ENCODE data around the gene AKAP10.
A peak's percentile ranks its signal among the peaks of the same experiment; 100 is the strongest.
"Not testable (repeated sequence)": the region's sequence is repeated elsewhere in the genome, so short reads cannot be mapped to it uniquely, and the experiment has no call there.

The AKAP10 gene

GRCh38 chr17:19911033-19911432, 66.6 kb downstream of the AKAP10 start:
- no peak for DNase-seq

DNA sequence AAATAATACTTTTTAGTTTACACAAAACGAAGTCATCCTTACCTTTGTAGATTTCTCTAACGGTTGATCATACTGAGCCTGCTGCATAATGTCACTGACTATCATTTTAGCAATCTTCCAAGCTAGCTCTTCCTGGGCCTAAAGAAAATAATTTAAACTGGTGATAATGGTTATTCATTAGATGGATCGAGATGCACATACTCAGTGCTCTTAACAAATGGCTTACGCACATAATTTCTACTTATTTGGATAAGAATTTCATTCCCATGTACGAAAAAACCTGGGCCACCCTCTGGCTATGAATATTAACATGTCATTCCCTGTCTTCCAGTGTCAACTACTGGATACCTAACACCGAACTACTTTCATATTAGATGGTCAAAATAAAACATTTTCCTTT, 68.5 kb downstream of the AKAP10 start:
- no peak for DNase-seq

DNA sequence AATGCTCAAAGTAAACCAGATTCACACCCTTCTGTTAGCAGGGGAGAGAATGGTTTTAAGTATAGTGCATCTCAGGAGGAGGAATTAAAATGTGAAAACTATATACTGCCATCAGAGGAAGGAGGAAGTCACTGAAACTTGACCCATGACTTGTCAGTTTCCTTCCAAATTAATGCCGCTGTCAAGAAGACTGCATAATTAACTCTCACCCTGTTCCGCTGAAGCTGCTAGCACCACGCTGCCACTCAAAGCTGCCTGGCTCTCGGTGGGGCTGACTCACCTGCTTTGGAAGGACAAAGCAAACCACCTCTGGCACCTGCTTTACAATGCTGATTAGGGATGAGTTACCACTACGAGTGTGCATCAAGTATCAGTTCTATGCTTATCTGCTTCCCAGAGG, 72.1 kb downstream of the AKAP10 start:
- DNase-seq = no peak

GRCh38 chr17:19904924-19905323, 72.7 kb downstream of the AKAP10 start:
- DNase-seq = no peak

DNA sequence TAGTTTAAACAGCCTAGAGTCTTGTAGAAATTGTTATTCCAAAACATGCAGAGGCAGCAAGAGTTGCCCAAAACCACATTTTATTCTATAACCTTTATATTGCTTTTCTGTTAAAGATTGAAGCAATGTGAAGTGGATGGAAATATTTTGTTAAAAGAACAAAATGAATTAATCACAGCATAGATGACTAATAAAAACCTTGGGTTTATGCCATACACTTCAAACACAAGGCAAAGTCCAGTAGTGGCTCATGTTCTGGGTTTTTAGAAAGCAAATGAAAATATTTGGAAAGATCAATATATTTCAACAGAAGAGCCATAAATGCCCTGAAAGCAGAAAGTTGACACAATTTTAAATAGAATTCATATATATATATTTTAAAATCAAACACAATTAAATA, 73.2 kb downstream of the AKAP10 start:
- DNase-seq = no peak

DNA sequence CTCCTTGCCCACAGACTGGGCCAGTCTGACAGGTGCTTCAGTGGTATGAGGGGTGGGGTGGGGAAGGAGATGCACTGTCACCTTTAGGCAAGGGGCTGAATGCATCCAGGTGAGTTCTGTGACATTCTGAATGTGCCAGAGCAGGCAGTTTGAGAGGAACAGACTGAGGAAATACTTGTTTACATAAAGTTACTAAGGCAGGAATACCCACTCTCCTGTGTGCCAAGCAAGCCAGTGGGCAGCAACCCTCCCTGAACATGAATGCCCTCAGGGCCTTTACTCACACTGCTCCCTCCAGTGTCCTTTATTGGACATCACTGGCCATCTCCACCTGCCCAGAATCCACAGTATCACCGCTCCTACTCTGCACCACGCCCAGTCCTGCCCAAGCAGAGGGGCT, 76.8 kb downstream of the AKAP10 start:
- DNase-seq = no peak

DNA sequence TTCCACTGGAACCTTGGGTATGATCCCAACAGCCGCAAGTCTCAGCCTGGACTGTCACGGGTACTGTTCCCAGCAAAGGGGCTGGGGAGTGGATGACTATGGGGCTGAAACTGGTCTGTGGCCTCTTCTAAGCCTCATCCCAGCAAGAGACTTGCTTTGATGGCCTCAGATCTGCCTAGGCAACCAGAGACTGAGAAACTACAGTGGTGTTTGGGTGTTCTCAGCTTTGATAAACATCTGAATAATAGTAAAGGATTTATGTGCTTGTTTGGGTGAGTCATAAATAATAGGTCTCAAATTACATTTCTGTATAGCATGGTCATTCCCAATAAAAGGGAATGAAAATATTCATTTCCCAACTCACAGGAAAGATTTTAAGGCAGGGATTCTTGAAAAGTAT, 79.7 kb downstream of the AKAP10 start:
- no peak for DNase-seq

GRCh38 chr17:19897090-19897837, 80.4 kb downstream of the AKAP10 start:
- no peak for DNase-seq

- no peak for DNase-seq
These were observed 80.9 kb downstream of the AKAP10 start for GRCh38 chr17:19896679-19897078.

DNA sequence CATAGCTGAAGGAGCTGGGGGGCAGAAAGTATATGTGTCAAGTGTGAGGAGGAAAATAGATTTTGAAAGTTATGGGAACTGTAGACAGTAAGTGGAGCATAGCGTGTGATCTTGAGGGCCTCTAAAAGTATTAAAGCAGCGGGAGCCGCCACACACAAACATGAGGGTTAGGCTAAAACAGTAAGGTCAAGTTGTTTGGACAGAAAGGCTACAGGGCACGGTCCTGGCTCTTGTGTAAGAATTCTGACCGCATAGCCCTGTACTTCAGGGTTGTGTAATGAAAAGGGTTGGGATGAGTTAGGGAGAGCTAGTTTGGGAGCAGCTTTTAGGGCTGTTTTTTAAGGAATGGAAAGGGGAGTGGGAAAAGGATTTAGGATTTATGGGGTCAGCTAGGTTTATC, 87.1 kb downstream of the AKAP10 start:
- not testable (repeated sequence) for DNase-seq

GRCh38 chr17:19890001-19890400, 87.6 kb downstream of the AKAP10 start:
- not testable (repeated sequence) for DNase-seq

- DNase-seq = no peak
These were observed 91.5 kb downstream of the AKAP10 start for GRCh38 chr17:19886116-19886515.

GRCh38 chr17:19883537-19884215, 94.0 kb downstream of the AKAP10 start:
- DNase-seq = no peak

DNA sequence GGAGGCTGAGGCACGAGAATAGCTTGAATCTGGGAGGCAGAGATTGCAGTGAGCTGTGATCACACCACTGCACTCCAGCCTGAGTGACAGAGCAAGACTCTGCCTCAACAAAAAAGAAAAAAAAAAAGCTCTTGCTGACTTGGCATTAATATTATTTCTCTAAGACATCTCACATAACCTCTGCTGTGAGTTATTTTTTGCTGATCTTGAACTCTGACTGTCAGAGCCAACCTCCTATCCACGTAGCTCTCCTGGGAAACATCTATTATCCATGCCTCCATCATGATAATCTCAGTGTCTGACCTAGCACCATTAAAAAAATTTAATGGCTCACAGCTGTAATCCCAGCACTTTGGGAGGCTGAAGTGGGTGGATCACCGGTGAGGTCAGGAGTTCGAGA, 97.2 kb downstream of the AKAP10 start:
- no peak for DNase-seq

DNA sequence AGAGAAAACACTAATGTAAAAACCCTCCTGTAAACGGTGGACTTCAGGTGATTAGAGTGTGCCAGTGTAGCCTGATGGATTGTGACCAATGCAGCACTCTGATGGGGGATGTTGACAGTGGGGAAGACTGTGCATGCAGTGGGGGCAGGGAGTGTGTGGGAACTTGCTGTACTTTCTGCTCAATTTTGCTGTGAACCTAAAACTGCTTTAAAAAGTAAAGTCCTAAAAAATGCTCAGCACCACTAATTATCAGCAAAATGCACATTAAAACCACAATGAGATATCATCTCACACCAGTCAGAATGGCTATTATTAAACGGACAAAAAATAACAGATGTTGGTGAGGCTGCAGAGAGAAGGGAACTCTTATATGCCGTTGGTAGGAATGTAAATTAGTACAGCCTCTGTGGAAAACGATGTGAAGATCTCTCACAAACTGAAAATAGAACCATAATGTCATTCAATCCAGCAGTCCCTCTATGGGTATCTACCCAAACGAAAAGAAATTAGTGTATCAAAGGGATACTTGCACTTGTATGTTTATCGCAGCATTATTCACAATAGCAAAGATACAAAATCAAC, 100.2 kb downstream of the AKAP10 start:
- DNase-seq = no peak

DNA sequence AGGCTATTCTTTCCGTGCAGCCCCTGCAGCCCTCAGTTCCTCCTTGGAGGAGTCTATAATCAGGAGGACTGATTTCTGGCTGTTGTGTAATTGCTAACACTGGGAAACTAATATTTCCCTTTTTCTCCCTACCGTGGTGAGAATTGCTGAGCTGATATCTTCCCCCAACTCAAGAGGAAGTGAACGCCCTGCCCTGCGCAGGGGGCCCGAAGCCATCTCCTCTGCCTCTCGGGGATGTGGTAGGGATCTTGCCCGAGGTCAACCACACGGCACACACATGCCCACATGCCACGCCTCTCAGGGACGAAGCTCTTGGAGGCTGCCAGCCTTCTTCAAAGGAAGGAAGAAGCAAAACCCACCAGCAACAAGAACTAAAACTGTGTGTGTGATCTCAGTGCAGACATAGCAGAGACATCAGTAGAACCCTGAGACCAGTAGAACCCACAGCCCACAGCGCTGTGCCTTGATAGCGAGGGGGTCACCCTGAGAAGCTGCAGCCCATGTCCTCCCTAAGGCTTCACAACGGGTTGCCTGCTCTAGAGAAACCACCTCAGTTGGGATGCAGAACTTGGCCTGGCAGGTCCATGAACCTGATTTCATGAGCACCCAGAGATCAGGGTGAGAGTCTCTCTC, 101.0 kb downstream of the AKAP10 start:
- peak; percentile 6 to 22 for DNase-seq

DNA sequence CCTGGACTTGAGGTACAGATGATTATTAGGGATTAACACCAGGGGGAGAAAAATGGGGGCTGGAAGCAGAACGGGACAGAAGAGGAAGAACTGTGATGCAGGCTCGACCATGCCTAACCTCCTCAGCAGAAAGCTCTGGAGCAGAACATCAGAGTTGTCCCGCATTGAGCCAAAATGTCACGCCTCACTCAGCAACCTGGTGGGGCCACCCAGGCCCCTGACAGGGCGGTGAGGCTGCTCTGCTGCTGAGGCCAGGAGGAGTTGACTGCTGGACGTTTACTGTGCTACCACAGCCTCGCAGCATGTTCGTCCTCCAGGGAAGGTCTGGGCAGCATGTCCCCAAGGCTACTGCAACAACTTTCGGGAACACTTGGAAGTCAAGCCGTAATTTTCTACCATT, 103.4 kb downstream of the AKAP10 start:
- DNase-seq = no peak

DNA sequence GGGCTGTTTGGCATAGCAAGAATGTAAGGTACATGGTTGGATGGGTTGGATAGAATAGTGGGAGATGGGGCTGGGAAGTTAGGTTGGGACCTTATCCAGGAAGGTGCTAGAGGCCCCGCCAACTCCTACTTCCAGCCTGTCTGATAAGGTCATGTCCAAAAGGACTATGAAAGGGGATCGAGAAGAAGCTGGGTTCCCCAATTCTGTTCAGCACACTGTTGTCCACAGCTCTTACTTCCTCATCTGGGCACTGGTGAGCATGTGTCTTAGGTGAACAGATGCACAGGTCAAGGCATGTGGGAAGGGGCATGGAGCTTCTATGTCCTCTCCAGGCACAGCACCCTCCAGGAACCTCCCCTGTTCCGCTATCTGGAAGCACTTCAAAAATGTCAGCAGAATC, 104.3 kb downstream of the AKAP10 start:
- no peak for DNase-seq

- no peak for DNase-seq
These were observed 109.6 kb downstream of the AKAP10 start for GRCh38 chr17:19868079-19868395.

DNA sequence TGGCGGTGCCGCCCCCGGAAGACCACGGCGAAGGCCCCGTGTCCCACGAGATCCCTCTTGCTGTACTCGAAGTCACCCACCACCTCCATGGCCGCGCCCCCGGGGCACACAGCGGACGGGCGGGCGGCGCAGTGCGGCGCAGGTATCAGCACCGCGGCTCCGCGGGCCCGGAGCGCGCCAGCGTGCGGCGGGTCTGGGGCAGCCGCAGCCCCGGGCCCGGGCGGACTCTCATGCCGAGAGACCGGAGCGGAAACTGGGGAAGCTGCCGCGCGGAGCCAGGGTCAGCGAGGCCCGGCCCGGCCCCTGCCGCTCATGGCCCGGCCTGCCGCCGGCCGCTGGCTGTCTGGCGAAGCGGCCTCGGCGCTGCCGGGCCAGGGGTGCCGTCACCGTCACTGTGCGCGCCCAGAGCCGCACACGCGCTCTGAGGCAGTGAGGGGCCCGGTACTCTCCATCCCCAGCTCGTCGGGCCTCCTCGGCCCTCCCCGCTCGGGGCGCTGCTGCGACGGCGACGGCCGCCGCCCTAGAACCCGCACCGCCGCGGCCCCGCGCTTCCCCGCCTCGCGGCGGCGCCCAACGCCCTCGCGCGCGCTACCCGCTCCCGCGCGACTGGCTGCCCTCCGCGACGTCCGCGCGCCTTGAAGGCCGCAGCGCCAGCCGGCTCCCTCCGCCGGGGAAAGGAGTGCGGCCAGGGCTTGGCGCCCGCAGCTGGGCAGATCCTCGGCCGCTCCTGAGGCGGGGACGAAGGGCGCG, 110.1 kb downstream of the AKAP10 start, which contains the start of gene ULK2:
Gene ULK2, minus strand, starts transcription at position 608 of the 750 bp plus-strand sequence. Its CDS starts 519 bp downstream, at position 89.
- DNase-seq = peak in 1 of 2 donors; percentile 38

DNA sequence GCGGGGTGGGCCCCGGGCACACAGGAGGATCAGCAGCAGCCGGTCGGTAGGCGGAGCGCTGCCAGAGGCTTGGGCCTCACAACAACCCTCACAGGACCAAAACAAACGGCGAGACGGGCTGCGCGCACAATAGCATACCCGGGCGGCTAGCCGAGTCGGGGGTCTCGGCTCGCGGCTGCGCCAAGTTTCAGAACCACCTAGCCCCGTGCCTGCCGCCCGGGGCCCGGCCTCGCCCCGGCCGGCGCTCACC, 110.6 kb downstream of the AKAP10 start:
- peak in 1 of 2 donors; percentile 36 for DNase-seq

DNA sequence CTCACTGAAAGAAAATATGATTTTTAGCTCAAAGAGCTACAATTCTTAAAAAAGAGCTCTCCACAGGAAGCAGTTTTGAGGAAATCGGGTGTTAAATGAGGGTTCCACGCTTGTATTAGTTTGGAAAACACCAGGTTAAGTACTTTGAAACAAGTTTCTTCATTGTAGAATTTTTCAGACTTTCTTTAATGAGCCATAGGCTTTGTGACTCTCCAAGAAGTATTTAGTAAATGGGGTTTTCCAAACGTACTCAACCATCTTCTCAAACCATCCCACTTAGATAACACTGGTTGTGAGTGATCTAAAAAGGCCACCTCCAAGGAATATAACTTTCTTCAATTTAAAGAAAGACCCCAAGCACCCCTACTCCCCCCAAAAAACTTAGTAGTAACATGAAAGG, 112.6 kb downstream of the AKAP10 start:
- no peak for DNase-seq

GRCh38 chr17:19860647-19861177, 116.9 kb downstream of the AKAP10 start:
- DNase-seq = not testable (repeated sequence)

All from bone marrow (tissue), 2 donors.